GM12891 (cell line): ENCODE results near the gene ZCCHC7.

Experiments
- PAX5 ChIP-seq: IDR thresholded peaks from 2 replicates; pipeline ENCODE4 v1.6.1; 2011; ENCODE audit warnings: low read length, moderate library complexity, mild to moderate bottlenecking; ENCODE audit not compliant: insufficient read depth, severe bottlenecking
- POLR2A ChIP-seq: IDR thresholded peaks from 2 replicates; pipeline ENCODE4 v1.6.1; 2011; ENCODE audit warnings: low read depth, low read length, control low read depth
- POLR2AphosphoS5 ChIP-seq: IDR thresholded peaks from 2 replicates; pipeline ENCODE4 v1.6.1; 2011; ENCODE audit warnings: low read depth, low read length, control low read depth
- POU2F2 ChIP-seq: IDR thresholded peaks from 2 replicates; pipeline ENCODE4 v1.6.1; 2011; ENCODE audit warnings: low read depth, mild to moderate bottlenecking, control low read depth, low read length, moderate library complexity
- SPI1 ChIP-seq: IDR thresholded peaks from 2 replicates; pipeline ENCODE4 v1.6.1; 2011; ENCODE audit warnings: low read depth, low read length, control low read depth
- TAF1 ChIP-seq: IDR thresholded peaks from 2 replicates; pipeline ENCODE4 v1.6.1; 2011; ENCODE audit warnings: low read depth, low read length, control low read depth

GRCh38 chr9:37126214-37126788 is 5.9 kb downstream of the ZCCHC7 start:
- TF ChIP-seq POLR2AphosphoS5 (no peak), POLR2A (no peak), TAF1 (no peak), PAX5 (no peak), SPI1 (no peak), POU2F2 (no peak)
